HepG2 (cell line): Measurements from ENCODE around the gene C11orf58. TPM values are rescaled to one million over a fixed set of nuclear protein-coding genes. Genes with fewer than 3 reads are reported as not detected.

Source experiments
- ATAC-seq: fragments of 200-7000 bp; cut with Tn5 transposase; 3 replicates; pipeline ENCODE4 v1.9.1; 2020; ENCODE audit warnings: mild to moderate bottlenecking, moderate library complexity
- BruUV-seq: library from RNA; stranded (reverse); fragments of 400-500 nt; replicated peaks from 2 replicates; lab custom pipeline; 2021; lab: Mats Ljungman, UMichigan
- CTCF ChIA-PET: fragments of 300-600 bp; formaldehyde crosslinking; extraction: SDS; loops from one replicate; lab custom pipeline; 2021; ENCODE audit warnings: low total read pairs, inconsistent platforms, low intra/inter-chr PET ratio; lab: Yijun Ruan, JAX
- POLR2A ChIA-PET: fragments of 350-600 bp; sonication (Branson Sonifier 250); formaldehyde crosslinking; loops from one replicate; lab custom pipeline; 2020; ENCODE audit warnings: antibody characterized with exemption, inconsistent platforms; lab: Yijun Ruan, JAX
- DNase-seq: peaks from one replicate; pipeline ENCODE4 v3.0.0-alpha.2; 2015; ENCODE audit warnings: low spot score
- FAIRE-seq: peaks from 3 replicates; lab custom pipeline; 2011; peaks lifted over from hg19 to GRCh38; lab: Jason Lieb, UNC
- H2AFZ ChIP-seq: one replicate; pipeline ENCODE4 v1.6.1; 2011; ENCODE audit warnings: low read length, inconsistent platforms
- H3K27ac ChIP-seq: fragments of 300-600 bp; 3 replicates; pipeline ENCODE4 v1.8.0; 2011; ENCODE audit warnings: mixed run types, mild to moderate bottlenecking, mixed read lengths, low read length, inconsistent platforms; ENCODE audit not compliant: insufficient read depth; ENCODE audit errors: extremely low read length
- H3K27me3 ChIP-seq, 2 experiments: fragments of 200-600 bp in 1 of 2; 2 replicates in 1 of 2; 3 replicates in 1 of 2; pipeline versions ENCODE4 v1.6.0 to v1.8.0; 2011; ENCODE audit warnings: low read length in 2 of 2, mild to moderate bottlenecking in 2 of 2, moderate library complexity in 2 of 2, inconsistent platforms in 1 of 2; ENCODE audit not compliant: insufficient read depth in 2 of 2, control insufficient read depth in 1 of 2
- H3K36me3 ChIP-seq, 2 experiments: fragments of 200-600 bp in 1 of 2; replicated peaks in 1 of 2; 2 replicates in 1 of 2; 3 replicates in 1 of 2; pipeline versions ENCODE4 v1.5.1 to v1.8.0; 2011; ENCODE audit warnings: low read length in 2 of 2, inconsistent platforms in 1 of 2; ENCODE audit not compliant: insufficient read depth in 2 of 2, control insufficient read depth in 1 of 2
- H3K4me1 ChIP-seq: 2 replicates; pipeline ENCODE4 v1.5.1; 2012; ENCODE audit warnings: low read length, inconsistent platforms; ENCODE audit not compliant: insufficient read depth
- H3K4me2 ChIP-seq: 2 replicates; pipeline ENCODE4 v1.6.0; 2011; ENCODE audit warnings: low read depth, low read length, inconsistent platforms
- H3K4me3 ChIP-seq, 3 experiments: fragments of 200-600 bp in 1 of 3; sonication (generic), shearing (Covaris generic) in 1 of 3; replicated peaks in 1 of 3; 2 replicates each; pipeline ENCODE4 v1.5.1; 2011 to 2016; ENCODE audit warnings: low read length in 3 of 3, inconsistent platforms in 2 of 3, low read depth in 2 of 3, mild to moderate bottlenecking in 2 of 3, control low read depth in 1 of 3, mixed read lengths in 1 of 3; ENCODE audit not compliant: insufficient read depth in 1 of 3
- H3K79me2 ChIP-seq: one replicate; pipeline ENCODE4 v1.6.1; 2011; ENCODE audit warnings: low read length, inconsistent platforms; ENCODE audit not compliant: insufficient read depth
- H3K9ac ChIP-seq: 2 replicates; pipeline ENCODE4 v1.6.0; 2011; ENCODE audit warnings: mild to moderate bottlenecking, low read depth, low read length, inconsistent platforms; ENCODE audit not compliant: insufficient read depth
- H3K9me3 ChIP-seq: 2 replicates; pipeline ENCODE4 v1.5.1; 2012; ENCODE audit warnings: mild to moderate bottlenecking, low read length
- H4K20me1 ChIP-seq: 2 replicates; pipeline ENCODE4 v1.6.0; 2011; ENCODE audit warnings: inconsistent platforms, mild to moderate bottlenecking, low read length, moderate library complexity; ENCODE audit not compliant: insufficient read depth
- CBX2 ChIP-seq, 2 experiments: fragments of 200-600 bp in 1 of 2; sonication (generic); formaldehyde crosslinking in 1 of 2; IDR thresholded peaks; 2 replicates each; pipeline versions ENCODE4 v1.7.0 to v1.8.1; 2018 to 2022; ENCODE audit warnings: low read depth in 2 of 2, low read length in 1 of 2, mild to moderate bottlenecking in 1 of 2, missing genetic modification reagents in 1 of 2
- HNF4G ChIP-seq, 2 experiments: sonication (generic) in 1 of 2; formaldehyde crosslinking in 1 of 2; IDR thresholded peaks; 2 replicates each; pipeline versions ENCODE4 v1.4.0 to v1.6.1; 2011 to 2020; ENCODE audit warnings: borderline replicate concordance in 2 of 2, low read depth in 2 of 2, mild to moderate bottlenecking in 2 of 2, low read length in 1 of 2, missing genetic modification reagents in 1 of 2, moderate library complexity in 1 of 2
- KAT7 ChIP-seq: IDR thresholded peaks from 2 replicates; pipeline ENCODE4 v1.6.1; 2018; ENCODE audit warnings: borderline replicate concordance, missing compliant biosample characterization
- MAZ ChIP-seq, 2 experiments: sonication (generic) in 1 of 2; formaldehyde crosslinking in 1 of 2; IDR thresholded peaks; 2 replicates each; pipeline versions ENCODE4 v1.5.0 to v1.6.1; 2012 to 2020; ENCODE audit warnings: low read depth in 2 of 2, mild to moderate bottlenecking in 2 of 2, borderline replicate concordance in 1 of 2, improper control_type of control experiment in 1 of 2, low read length in 1 of 2, missing genetic modification reagents in 1 of 2, moderate library complexity in 1 of 2
- NCOA5 ChIP-seq: sonication (generic); formaldehyde crosslinking; IDR thresholded peaks from 2 replicates; pipeline ENCODE4 v1.4.0; 2020; ENCODE audit warnings: missing genetic modification reagents
- ZNF207 ChIP-seq: fragments of 450-650 bp; IDR thresholded peaks from 2 replicates; pipeline ENCODE4 v1.6.1; 2016; ENCODE audit warnings: antibody characterized with exemption, borderline replicate concordance
- ZNF256 ChIP-seq: sonication (generic); formaldehyde crosslinking; conservative IDR thresholded peaks from 2 replicates; pipeline ENCODE4 v1.4.0; 2020; ENCODE audit warnings: missing genetic modification reagents
- ZNF331 ChIP-seq: sonication (generic); formaldehyde crosslinking; IDR thresholded peaks from 2 replicates; pipeline ENCODE4 v1.4.0; 2020; ENCODE audit warnings: missing genetic modification reagents
- ZNF512 ChIP-seq: sonication (generic); formaldehyde crosslinking; IDR thresholded peaks from 2 replicates; pipeline ENCODE4 v1.4.0; 2020; ENCODE audit warnings: mild to moderate bottlenecking, missing genetic modification reagents
- ZNF547 ChIP-seq: sonication (generic); formaldehyde crosslinking; IDR thresholded peaks from 2 replicates; pipeline ENCODE4 v1.5.1; 2020; ENCODE audit warnings: mild to moderate bottlenecking, missing genetic modification reagents
- ZNF720 ChIP-seq: sonication (generic); formaldehyde crosslinking; IDR thresholded peaks from 2 replicates; pipeline ENCODE4 v1.4.0; 2020; ENCODE audit warnings: missing genetic modification reagents
- ZNF841 ChIP-seq: sonication (generic); formaldehyde crosslinking; IDR thresholded peaks from 2 replicates; pipeline ENCODE4 v1.8.1; 2023; ENCODE audit warnings: missing genetic modification reagents, borderline replicate concordance
- ZSCAN31 ChIP-seq: sonication (generic); formaldehyde crosslinking; IDR thresholded peaks from 2 replicates; pipeline ENCODE4 v1.5.0; 2020; ENCODE audit warnings: low read depth, mild to moderate bottlenecking, missing genetic modification reagents
- WGBS: methylation state at CpG from one replicate; pipeline ENCODE4 v1.1.6; 2017; ENCODE audit warnings: low lambda C conversion rate; 5-methylcytosine and 5-hydroxymethylcytosine counted together
- in situ Hi-C: cut with HindIII; loops from 2 replicates; pipeline ENCODE4 v1.10.0; 2017; ENCODE audit warnings: low pct_unique_long_range_greater_than_20kb; ENCODE audit not compliant: extremely low pct_ligation_motif_present
- intact Hi-C: fragments of 100-400 bp; cut with micrococcal nuclease; formaldehyde crosslinking; loops from one replicate; pipeline ENCODE4 v1.10.0; 2022; ENCODE audit not compliant: unreplicated experiment
- polyA plus RNA-seq, 8 experiments: library from polyadenylated mRNA; depleted of rRNA in 3 of 8; stranded (reverse) in 7 of 8; unstranded in 1 of 8; fragments of >200 nt; fragmentation: Illumina TruSeq in 4 of 8; extraction: Trizol in 4 of 8; gene quantifications; 2 replicates each; pipeline versions ENCODE4 v1.2.1 to v1.2.3, GENCODE V29; 2011 to 2016; ENCODE audit warnings: low read depth in 4 of 8, missing spikeins in 1 of 8, mixed read lengths in 1 of 8; ENCODE audit not compliant: insufficient read depth in 1 of 8
- total RNA-seq, 5 experiments: library from RNA; depleted of rRNA; stranded (reverse); fragments of >200 nt; fragmentation: Illumina TruSeq; extraction: Trizol; gene quantifications; 2 replicates each; pipeline ENCODE4 v1.2.3, GENCODE V29; 2016; ENCODE audit warnings: low read depth in 1 of 5
- TF ChIP-seq, protein P1 (sequence below): IDR thresholded peaks from 2 replicates; pipeline ENCODE4 v1.6.1; 2016; ENCODE audit warnings: low read depth, borderline replicate concordance

C11orf58 gene
- total and polyA plus RNA-seq, 2 of the 13 experiments (the other 11 are each of a cell fraction or from before 2014, with no cell fraction given) = 83.8 to 167 TPM

DNA sequence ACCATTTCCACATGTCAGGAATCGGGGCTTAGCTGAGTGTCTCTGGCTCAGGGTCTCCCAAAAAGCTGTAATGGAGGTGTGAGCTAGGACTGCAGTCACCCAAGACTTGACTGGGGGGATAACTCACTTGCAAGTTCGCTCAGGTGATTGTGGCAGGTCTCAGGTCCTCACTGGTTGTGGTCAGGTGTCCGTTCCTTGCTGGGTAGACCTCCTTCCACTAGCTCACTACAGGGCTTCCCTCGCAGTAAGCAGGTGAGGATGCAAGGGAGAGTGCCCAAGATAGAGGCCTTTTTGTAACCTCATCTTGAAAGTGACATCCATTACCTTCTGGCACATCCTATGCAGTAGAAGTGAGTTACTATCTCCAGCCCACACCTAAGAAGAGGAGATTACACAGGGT, 29.5 kb downstream of the C11orf58 start:
- CTCF ChIA-PET = no interaction called here
- Histone ChIP-seq H2AFZ (no peak overlapping the region), H3K36me3 (no peaks in the 10 kb centered on the region), H3K79me2 (no peaks in the 10 kb centered on the region), H3K9ac (no peak overlapping the region), H4K20me1 (no peaks in the 10 kb centered on the region), H3K9me3 (no peaks in the 10 kb centered on the region), H3K27me3 (no peaks in the 10 kb centered on the region), H3K27ac (no peak overlapping the region), H3K4me1 (peaks cover 14% of the 10 kb centered on the region), H3K4me2 (no peak overlapping the region), H3K4me3 (no peak overlapping the region)
- no peak for TF ChIP-seq MAZ (IDR thresholded peaks at IDR 0.05; ENCODE audit: borderline replicate concordance, low read depth, low read length)
- no peak for TF ChIP-seq MAZ (CRISPR knock-in tag; IDR thresholded peaks at IDR 0.05; ENCODE audit: low read depth)
- TF ChIP-seq ZNF841 (CRISPR knock-in tag) = no peak
- no peak for TF ChIP-seq ZNF207
- TF ChIP-seq ZNF720 (CRISPR knock-in tag) = no peak
- TF ChIP-seq NCOA5 (CRISPR knock-in tag) = no peak
- TF ChIP-seq KAT7 (CRISPR knock-in tag) = no peak
- TF ChIP-seq ZNF256 (CRISPR knock-in tag) = no peak
- TF ChIP-seq ZSCAN31 (CRISPR knock-in tag) = no peak
- no peak for TF ChIP-seq ZNF512
- TF ChIP-seq, protein P1, sequence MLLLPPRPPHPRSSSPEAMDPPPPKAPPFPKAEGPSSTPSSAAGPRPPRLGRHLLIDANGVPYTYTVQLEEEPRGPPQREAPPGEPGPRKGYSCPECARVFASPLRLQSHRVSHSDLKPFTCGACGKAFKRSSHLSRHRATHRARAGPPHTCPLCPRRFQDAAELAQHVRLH (CRISPR knock-in tag) = no peak
- TF ChIP-seq ZNF331 (CRISPR knock-in tag) = no peak
- TF ChIP-seq ZNF547 (CRISPR knock-in tag) = no peak
- no peak for TF ChIP-seq HNF4G (IDR thresholded peaks at IDR 0.05; ENCODE audit: borderline replicate concordance, low read depth, low read length)
- no peak for TF ChIP-seq HNF4G (CRISPR knock-in tag; IDR thresholded peaks at IDR 0.05; ENCODE audit: borderline replicate concordance, low read depth)
- TF ChIP-seq CBX2 (IDR thresholded peaks at IDR 0.05; ENCODE audit: low read depth, low read length) = no peak
- TF ChIP-seq CBX2 (CRISPR knock-in tag; IDR thresholded peaks at IDR 0.05; ENCODE audit: low read depth) = no peak
- intact Hi-C loops = no loop called here
- in situ Hi-C loops = no loop called here
- 81% methylated on average over 4 of the region's 4 CpGs for WGBS
- FAIRE-seq = no peak
- no peak for ATAC-seq
- POLR2A ChIA-PET = no interaction called here
- BruUV-seq = no TSS peak
- DNase-seq = no peak
